Activated CD4-positive, alpha-beta T cell treated with anti-CD3 and anti-CD28 coated beads, Interleukin-2, Interleukin-6, amounts not matched to agents 100 ng/mL and 50 ng/mL, durations not matched to agents 16 hours and 8 hours (primary cell): Measurements from ENCODE around the gene STAMBPL1.

Experiments used
- DNase-seq: peaks from one replicate; pipeline ENCODE4 v3.0.0-alpha.2; 2020

STAMBPL1 gene

DNA sequence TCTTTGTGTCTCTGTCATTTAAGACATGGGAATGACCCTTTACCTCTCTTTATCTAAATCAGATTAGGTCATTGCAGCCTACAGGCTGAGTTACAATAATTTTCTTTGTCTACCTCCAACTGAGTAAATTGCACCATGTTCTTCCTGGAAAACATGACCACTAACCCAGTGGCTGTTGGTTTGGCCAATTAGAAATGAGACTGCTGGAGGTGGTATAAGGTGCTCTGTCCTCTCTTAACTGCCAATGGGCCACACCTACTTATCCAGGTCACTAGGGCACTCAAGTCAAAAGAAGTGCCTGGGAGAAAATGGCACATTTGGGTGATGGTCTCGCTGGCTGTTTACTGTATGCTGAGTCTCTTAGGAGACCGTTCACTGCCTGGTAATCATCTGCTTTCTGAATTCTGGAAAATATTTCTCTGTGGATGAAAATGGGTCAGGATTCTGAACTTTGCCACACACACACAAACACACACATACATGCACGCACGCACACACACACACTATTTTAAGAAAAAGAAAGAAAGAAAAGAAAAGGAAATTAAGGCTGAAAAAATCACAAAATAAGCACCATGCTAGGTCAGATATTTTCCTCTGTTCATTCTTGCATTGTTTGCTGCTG lies 16.4 kb downstream of the STAMBPL1 start:
- DNase-seq = no peak

DNA sequence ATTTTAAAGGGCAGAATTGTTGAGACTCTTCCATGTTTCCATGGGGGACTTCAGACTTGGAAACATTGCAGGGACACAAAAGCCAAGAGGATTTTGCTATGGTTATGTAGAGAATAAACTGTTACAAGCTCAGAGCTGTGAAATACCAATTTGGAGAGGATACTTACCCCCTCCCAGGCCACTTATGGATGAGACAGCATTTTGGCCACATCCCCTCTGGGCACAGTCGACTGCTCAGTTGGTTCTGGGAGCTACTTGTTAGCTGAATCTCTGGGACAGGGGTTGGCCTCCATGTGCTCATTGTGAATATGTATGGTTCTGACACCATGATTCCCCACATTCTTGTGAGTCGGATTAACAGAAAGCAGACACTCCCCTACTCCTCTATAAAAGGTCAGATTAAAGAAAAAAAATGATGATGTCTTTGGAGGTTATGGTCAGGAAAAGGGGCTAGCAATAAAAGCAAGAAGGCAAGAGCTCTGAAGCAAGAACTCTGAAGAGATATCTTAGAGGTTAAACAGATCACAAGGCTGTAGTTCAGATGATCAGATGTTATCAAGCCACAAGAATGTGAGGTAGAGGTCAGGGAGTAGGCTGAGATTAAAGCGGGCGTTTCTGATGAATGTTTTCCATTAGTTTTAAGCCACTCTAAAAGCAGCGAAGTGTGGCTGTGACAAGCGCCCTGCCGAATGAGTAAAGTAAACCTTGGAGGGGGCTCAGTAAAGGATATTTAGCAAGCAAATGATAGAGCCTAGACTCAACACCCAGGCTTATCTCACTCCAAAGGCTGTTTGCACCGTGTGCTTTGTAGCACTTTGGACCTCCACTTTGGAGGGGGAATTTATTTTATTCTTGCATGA lies 17.2 kb downstream of the STAMBPL1 start:
- peak; percentile 35 for DNase-seq

DNA sequence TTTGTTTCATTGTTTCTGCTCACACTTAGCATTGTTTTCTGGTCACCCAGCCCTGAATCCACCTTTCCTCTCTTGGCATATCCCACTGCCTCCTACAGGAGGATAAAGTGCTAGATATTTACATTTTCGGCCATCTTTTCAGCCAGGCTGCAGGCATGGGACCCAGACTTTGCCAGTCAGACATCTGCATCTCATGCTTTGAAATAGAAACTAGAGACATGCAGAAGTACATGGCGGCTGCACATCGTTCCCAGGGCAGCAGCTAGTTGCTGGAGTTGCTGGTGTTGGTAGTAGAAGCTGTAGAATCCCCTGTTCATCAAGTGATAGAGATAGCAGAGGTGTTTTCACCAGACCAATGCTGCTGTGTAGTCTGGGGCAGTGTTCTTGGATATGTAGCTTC lies 18.7 kb downstream of the STAMBPL1 start:
- DNase-seq = no peak

DNA sequence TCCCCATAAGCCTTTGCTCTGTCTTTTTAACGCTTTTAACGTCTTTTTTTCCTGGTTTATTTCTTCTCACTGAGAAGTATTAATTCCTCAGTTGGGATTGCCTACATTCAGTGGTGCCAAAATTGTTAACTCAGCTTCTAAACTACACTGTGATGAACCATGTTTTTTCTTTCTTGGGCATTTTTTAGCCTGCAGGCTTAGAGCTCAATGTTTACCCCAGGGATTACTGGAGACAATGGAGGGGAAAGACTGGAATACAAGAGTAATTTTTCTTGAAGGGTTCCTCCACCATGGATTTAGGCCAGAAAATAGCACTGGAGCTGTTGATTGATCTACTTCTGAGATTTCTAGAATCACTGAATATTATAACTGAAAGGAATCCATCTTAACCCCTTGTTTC lies 19.8 kb downstream of the STAMBPL1 start:
- DNase-seq = no peak

DNA sequence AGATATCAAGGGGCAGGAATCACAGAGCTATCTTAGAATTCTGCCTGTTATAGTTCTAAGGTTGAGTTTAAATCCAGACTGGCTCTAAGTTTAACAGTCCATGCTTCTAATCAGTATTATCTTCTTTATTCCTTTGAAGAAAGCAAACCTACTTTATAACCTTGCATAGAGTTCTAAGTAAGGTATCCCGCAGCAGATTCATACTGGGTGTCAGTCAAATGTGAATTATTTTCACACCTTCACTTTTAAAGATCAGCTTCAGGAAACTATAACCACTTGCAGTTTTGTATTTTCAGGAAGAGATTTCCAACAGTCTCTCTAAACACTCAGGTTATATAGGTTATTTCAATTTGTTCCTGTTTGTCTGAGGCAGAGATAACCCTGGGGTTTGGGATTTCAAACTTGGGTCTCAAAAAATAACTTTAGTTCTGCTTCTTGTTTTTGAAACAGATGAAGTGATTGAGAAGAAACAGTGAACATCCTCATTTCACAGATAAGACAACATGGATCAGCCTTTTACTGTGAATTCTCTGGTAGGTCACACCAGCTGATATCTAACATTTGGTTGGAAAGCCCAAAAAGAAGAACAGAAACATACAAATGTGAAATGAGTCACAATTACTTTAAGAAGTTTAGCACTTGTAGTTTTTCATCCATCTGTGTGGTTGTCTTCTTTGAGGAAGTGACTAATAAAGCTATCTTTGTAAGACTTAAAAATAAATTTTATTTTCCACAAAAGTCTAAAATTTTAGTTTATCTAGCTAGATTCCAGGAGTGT lies 21.4 kb downstream of the STAMBPL1 start:
- DNase-seq = peak; percentile 69

DNA sequence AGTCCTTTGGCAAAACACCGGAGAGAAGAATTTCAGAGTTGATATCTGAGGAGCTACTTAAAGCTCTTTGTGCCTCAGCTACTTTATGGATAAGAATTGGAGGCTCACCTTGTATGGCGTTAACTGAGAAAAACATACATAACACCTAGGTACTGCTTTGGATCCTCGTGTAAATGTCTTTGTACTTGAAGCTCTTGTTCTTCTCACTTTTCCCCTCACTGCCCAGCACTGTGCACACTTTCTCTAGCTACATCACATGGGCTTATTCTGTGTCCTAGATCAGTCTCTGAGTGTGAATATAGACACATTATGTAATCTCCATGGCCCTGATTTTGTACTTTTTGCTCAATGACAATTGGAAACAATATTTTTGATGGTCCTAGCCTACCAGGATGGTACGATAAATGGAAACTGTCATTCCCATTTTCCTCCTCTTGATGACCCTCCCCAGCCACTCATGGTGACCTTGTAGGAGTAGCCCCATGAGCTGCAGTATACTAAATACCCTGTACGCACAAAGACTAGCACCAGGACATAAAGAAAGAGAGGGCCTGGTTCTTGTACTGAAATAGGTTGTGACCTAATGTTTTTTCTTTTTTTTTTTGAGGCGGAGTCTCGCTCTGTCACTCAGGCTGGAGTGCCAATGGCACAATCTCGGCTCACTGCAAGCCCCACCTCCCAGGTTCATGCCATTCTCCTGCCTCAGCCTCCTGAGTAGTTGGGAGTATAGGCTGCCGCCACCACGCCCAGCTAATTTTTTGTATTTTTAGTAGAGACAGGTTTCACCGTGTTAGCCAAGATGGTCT lies 22.1 kb downstream of the STAMBPL1 start:
- no peak for DNase-seq

DNA sequence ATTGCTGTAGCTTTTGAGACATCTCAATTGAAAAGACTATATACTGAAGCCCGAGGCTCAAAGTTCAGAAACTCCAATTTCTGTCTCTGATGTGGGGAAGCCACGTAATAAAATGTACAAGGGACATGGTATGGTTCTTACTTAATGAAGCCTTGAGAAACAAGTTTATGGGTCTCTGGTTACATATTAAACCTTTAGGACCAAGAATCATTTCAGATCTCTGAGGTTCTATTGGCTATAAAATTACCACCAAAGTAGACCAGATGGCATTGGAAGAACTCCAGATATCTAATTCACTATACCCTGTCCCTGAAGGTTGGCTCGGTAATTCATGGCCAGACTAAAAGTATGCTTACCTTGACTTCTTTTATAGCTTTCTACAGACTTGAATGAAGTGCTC lies 23.7 kb downstream of the STAMBPL1 start:
- no peak for DNase-seq

DNA sequence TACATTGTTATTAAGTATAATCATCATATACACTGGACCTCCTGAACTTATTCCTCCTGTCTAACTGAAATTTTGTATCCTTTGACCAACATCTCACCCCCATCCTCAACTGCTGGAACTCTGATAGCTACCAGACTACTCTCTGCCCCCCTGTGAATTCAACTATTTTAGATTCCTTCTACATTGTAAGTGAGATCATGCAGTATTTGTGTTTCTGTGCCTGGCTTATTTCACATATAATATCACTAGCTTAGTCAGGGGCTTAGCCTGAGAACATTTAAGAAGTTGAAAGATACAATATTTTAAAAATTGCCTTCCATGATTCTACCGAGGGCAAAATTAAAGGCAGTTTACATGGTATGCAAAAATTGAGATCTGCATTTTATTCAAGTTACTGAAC lies 26.9 kb downstream of the STAMBPL1 start:
- DNase-seq = no peak

DNA sequence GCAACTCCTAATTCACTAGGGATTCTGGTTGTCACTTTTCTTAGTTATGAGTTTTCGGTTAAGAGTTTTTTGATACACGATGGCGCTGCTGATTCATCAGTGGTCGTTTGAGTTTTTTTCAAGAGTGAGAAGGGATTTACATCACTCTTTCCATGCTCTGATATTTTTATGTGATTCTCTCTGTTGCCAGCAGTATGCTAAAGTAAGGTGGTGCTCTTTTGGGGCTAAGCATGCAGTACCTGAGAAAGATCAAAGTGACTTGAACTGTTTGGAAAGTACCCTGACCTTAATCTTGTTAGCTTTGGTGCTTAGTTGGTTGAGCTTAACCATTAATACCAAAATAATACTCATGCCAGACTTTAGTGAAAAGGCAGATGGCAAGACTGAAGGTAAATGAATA lies 28.1 kb downstream of the STAMBPL1 start:
- no peak for DNase-seq

DNA sequence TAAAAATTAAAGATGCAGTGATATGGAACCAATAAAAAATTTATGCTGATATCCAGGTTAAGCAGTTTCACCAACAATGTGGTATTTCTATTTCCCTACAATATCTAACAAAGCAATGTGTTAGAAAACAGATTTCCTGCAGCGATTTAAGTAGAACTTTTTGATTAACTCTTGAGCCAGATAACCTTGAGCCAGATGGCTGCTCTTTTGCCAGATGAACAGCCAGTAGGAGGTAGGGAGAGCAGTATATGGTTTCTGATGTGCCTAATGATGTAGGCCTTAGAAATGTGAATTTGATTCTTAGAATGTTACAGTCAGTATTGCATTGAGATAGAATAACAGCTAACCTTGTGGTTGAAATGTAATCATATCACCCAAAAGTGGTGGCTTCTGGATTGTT lies 31.1 kb downstream of the STAMBPL1 start:
- DNase-seq = no peak

DNA sequence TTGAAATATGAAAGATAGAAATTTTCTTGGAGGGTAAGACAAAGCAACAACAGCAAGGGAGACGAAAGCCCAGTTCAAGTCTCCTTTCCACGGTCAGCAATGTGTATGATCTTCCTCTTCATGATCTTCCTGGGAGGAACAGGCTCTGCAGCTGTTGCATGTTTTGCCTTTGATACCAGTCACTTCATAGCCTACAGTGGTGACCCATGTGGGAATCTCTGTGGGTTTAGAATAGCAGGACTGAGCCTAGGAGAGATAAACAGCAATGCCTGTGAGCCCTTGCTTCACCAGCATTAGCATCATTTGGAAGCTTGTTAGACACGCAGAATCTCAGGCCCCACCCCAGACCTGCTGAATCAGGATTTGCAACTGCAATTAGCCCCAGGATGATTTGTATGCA lies 31.8 kb downstream of the STAMBPL1 start:
- no peak for DNase-seq

DNA sequence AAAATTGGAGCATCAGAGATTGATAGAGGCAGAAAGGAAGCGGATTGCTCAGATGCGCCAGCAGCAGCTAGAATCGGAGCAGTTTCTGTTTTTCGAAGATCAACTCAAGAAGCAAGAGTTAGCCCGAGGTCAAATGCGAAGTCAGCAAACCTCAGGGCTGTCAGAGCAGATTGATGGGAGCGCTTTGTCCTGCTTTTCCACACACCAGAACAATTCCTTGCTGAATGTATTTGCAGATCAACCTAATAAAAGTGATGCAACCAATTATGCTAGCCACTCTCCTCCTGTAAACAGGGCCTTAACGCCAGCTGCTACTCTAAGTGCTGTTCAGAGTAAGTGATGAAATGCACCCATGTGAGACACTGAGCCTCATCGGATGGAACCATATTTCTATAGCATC lies 33.1 kb downstream of the STAMBPL1 start:
- DNase-seq = no peak

DNA sequence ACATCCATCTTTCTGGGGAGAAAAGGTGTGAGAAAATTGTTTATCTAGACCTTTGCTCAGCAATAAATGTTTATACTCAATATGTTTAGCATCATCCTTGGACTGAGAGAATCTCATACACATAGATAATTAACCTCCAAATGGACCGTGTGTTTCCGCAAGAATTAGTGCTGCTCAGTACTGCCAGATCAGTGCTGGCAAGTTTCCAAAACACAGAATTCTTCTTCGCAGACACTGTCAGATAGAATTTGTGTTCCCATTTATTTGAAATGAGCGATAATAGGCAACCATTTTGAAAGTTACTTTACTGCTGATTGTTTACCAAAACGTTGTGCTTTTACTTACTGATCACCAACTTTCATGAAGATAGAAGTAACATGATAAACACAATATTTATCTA lies 33.7 kb downstream of the STAMBPL1 start:
- DNase-seq = no peak

DNA sequence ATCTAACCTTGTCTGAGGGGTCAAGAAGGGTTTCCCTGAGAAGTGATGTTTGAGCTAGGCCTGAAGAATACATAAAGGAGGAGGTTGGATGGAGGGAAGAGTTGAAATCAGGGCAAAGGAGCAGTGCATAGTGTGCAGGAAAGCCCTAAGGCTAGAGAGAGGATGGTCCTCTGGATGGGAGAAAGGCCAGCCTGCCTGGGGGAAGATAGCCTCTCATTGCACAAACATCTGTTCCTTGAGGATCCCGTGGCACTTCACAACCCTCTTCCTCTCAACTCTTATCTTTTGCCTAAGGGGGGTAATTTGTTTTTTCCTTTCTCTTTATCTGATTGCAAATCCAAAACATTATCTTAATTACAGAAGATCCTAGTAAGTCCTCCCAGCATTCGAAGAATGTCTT lies 35.7 kb downstream of the STAMBPL1 start:
- no peak for DNase-seq

DNA sequence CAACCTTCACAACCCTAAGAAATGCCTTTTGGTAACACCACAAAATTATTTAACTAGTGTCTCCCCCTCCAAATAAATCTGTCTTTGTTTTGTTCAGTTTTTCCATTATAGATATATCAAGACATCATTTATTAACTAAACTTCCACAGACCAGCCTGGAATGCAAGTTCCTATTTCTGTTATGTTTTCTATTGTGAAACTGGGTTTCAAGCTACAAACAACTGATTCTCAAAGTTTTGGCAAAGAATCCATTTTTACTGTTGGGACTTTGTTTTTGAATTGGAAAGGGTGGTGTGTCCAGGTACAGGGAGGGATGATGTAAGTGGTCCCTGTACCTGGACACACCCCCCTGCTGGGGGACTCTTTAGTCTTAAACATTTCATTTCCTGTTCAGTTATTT lies 36.2 kb downstream of the STAMBPL1 start:
- DNase-seq = no peak

DNA sequence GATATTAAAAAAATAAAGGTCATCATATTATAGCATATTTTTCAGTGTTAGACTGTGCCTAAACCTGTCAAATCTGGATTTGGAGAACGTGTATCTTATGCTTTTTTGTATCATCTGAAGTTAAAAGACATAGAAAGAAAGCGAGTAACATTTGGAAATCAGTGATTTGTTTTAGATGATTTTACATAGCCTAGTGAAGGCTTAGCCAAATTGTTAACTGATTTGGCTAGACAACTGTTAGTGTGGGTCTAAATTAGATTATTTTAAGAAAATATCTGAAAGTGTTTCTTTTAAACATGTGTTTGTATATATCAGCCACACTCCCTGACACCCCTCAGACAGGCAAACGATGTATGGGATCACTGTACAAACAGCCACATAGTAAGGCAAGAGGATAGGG lies 36.9 kb downstream of the STAMBPL1 start:
- DNase-seq = no peak

DNA sequence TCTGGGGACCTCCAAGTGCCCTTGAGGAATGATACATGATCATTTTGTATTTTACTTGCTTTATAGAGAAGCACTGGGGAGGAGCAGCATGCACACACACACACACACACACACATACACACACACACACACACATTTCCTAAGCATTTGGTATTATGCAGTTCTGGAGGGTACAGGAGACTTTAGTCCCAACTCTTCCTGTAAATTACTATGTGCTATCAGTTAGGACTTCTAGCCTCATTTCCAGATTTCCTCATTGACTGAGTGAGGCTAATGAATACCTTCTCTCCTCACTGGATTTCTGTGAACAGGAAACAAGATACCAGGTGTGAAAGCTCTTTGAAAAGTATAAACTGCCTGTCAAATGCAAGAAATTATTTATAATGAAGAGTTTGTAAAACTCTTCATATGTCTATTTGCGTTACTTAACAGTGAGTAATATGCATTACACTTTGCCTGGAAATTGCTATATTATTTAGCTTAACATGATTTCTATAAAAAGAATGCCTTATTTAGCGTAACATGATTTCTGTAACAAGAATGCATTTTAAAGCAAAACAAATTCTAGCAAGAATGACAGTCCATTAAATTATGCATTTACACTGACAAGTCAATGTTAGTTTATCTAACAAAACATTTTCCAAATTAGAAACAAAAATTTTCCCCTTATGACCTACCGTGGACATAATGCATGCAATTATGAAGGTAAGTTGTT lies 38.3 kb downstream of the STAMBPL1 start:
- DNase-seq = no peak

DNA sequence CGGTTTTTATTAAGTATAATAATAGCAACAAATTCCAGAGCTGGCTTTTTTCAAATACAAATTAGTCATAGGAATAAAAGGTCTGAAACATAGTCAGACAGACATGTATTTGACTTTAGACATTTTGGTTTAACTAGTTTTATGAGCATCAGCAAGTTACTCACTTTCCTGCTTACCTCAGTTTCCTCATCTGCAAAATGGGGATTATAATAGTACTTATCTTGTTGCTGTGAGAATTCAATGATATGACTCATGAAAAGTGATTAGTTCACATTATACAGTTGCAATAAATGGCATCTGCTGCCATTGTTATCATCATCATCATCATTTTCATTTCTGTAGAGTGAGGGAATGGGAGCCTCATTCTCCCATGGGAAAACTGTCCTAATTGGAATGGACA lies 39.0 kb downstream of the STAMBPL1 start:
- no peak for DNase-seq

DNA sequence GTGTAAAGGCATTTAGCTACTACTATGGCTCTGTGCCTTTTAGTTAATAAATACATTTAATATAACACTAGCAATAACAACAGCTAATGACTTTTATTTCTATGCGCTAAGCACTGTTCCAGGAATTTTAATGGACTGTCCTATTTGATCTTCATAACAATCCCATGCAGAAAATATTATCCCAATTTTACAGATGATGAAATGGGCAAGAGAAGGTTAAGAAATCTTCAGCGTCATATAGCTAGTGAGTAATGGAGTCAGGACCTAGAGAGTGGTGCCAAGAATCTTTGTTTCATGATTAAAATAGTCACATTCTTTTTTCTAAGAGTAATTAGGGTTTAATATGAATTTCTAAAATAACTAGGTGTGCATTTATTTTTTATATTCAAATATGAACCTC lies 40.2 kb downstream of the STAMBPL1 start:
- DNase-seq = no peak

DNA sequence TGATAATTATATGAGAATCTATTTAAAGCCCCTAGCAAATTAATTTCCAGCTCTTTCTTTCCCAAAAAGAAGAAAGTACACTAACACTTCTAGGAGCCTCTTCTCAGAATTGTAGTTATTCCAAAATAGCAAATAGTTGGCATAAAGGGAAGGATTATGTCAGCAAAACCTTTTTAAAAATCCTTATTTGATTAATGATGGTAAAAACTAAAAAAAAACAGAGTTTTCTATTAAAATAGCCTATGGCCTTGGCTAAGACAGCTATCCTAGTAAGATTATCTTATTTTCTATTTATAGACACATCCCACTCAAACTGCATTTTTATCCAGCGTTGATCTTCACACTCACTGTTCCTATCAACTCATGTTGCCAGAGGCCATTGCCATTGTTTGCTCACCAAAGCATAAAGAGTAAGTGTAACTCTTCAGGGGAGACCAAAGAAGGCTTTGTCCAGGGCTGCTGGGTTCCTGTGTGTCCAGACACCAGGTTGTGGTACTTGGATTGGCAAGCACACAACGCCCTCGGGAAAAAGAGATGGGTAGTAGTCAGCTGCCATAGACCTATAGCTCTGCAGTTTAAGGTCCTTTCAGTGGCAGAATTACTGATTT lies 41.0 kb downstream of the STAMBPL1 start:
- DNase-seq = no peak

DNA sequence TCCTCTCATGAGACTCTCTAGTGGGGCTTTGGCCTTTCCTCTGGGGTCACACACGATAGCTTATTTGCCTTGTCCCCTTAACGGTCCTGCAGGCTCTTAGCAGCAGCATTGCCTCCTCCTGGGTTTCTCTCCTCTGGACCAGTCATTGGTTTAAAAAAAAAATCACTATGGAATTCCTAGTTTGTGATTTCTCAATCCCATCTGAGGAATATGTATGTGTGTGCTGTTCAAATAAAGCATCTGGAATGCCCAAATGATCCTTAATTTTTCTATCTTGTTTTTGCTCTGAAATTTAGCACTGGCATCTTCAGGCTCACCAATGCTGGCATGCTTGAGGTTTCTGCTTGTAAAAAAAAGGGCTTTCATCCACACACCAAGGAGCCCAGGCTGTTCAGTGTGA lies 42.0 kb downstream of the STAMBPL1 start:
- no peak for DNase-seq

DNA sequence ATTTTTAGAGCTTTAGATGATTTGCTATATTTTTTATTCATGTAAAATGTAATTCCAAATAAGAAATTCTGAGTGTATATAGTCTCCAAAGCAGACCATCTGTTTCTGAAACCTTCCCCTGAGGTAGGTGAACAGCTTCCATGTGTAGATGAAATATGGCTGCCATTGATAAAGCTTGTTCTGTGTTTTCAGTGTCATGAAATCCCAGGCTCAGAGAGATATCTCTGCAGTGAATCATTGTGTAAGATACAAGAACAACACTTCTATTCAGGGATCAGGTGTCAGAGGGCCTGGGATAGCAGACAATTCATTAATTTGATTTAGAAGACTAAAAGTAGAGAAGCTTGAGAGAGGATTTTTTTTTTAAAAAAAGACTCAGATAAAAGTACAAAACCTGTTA lies 43.5 kb downstream of the STAMBPL1 start:
- no peak for DNase-seq
